GM19351 (cell line): ENCODE data around the gene GRPEL2.
A peak's percentile ranks its signal among the peaks of the same experiment; 100 is the strongest.

Experiments used
- ATAC-seq: cut with Tn5 transposase; IDR thresholded peaks from one replicate; pipeline ENCODE4 v1.9.1; 2021; ENCODE audit warnings: mild to moderate bottlenecking, moderate library complexity; ENCODE audit not compliant: unreplicated experiment

Gene GRPEL2

GRCh38 chr5:149345147-149345891, at the start of gene GRPEL2:
Gene GRPEL2 (plus strand): TSS chr5:149345499. CDS start chr5:149345540, 41 bp downstream.
- peak; percentile 98 for ATAC-seq

- ATAC-seq: no peak
These were observed 47.8 kb upstream of the GRPEL2 start for GRCh38 chr5:149297340-149298025.

- ATAC-seq: no peak
These were observed 47.1 kb upstream of the GRPEL2 start for GRCh38 chr5:149298163-149298562.

GRCh38 chr5:149298842-149299404, 46.4 kb upstream of the GRPEL2 start:
- no peak for ATAC-seq

GRCh38 chr5:149299451-149300054, 45.7 kb upstream of the GRPEL2 start:
- no peak for ATAC-seq

GRCh38 chr5:149300441-149300840, 44.9 kb upstream of the GRPEL2 start:
- no peak for ATAC-seq

- no peak for ATAC-seq
These were observed 44.1 kb upstream of the GRPEL2 start for GRCh38 chr5:149301049-149301743.

- no peak for ATAC-seq
These were observed 43.4 kb upstream of the GRPEL2 start for GRCh38 chr5:149301744-149302380.

GRCh38 chr5:149302641-149303040, 42.7 kb upstream of the GRPEL2 start:
- no peak for ATAC-seq

GRCh38 chr5:149303210-149303609, 42.1 kb upstream of the GRPEL2 start:
- ATAC-seq: no peak

- no peak for ATAC-seq
These were observed 40.9 kb upstream of the GRPEL2 start for GRCh38 chr5:149304195-149305078.

- no peak for ATAC-seq
These were observed 35.9 kb upstream of the GRPEL2 start for GRCh38 chr5:149309354-149309753.

- no peak for ATAC-seq
These were observed 34.8 kb upstream of the GRPEL2 start for GRCh38 chr5:149310488-149310887.

GRCh38 chr5:149310947-149311658, 34.2 kb upstream of the GRPEL2 start:
- ATAC-seq: no peak

- no peak for ATAC-seq
These were observed 32.0 kb upstream of the GRPEL2 start for GRCh38 chr5:149313151-149313841.

GRCh38 chr5:149314571-149315111, 30.7 kb upstream of the GRPEL2 start:
- no peak for ATAC-seq

GRCh38 chr5:149315753-149316152, 29.5 kb upstream of the GRPEL2 start:
- ATAC-seq: no peak
